ENCODE results near the gene CFAP299. TPM values are rescaled to one million over a fixed set of nuclear protein-coding genes. Genes with fewer than 3 reads are reported as not detected.

The CFAP299 gene
- total and polyA plus RNA-seq, 2 donors (not counting 3 experiments of a cell fraction or from before 2014, with no cell fraction given): not detected

DNA sequence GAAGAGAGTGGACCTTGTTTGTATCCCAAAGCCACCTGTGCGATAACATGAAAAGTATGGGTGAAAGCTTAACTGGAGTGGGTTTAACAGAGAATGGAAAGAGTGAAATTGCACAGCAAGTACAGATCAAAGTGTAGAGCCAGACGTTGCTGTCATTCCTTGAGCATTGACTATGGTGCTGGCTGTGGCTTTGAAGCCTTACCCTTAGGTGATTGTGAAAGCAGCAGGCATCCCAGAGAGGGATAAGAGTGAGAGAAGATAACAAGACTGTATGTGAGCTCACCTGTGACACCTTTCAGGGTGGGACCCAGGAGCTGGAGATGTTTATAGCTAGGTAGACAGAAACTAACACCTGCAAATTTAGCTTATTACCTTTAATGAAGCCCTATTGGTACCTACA lies 77.6 kb downstream of the CFAP299 start:
- no peaks in the 10 kb centered on the region for H3K4me1 ChIP-seq (ENCODE audit: control insufficient read depth, extremely low read depth, insufficient read depth, low read length)
- H3K4me2 ChIP-seq (ENCODE audit: insufficient read depth, low read length): no peak overlapping the region
- no peaks in the 10 kb centered on the region for H3K36me3 ChIP-seq (ENCODE audit: control insufficient read depth in 2 of 2, extremely low read depth in 1 of 2, insufficient read depth in 2 of 2, low read length in 2 of 2)
- no peaks in the 10 kb centered on the region for H3K9me1 ChIP-seq (replicated peaks; ENCODE audit: control insufficient read depth, extremely low read depth, insufficient read depth, low read length)
- H3K9ac ChIP-seq (replicated peaks; ENCODE audit: extremely low read depth, insufficient read depth, low read length): no peak overlapping the region
- H4K20me1 ChIP-seq (replicated peaks; ENCODE audit: control insufficient read depth, extremely low read depth, insufficient read depth, low read length): no peaks in the 10 kb centered on the region
- dilution Hi-C loops (cut with MboI; ENCODE audit: extremely low pct_ligation_motif_present, low sequenced_read_pairs): no loop called here
- intact Hi-C loops (cut with micrococcal nuclease): no loop called here
- TF ChIP-seq POLR2AphosphoS5 (IDR thresholded peaks at IDR 0.05; ENCODE audit: insufficient read depth, low read depth, low read length): no peak
- no peak for TF ChIP-seq EZH2 (IDR thresholded peaks at IDR 0.05; ENCODE audit: borderline replicate concordance, low read depth, low read length, severe bottlenecking)
- TF ChIP-seq POLR2A (IDR thresholded peaks at IDR 0.05; ENCODE audit: low read depth, low read length): no peak
- no peak for TF ChIP-seq FOS (IDR thresholded peaks at IDR 0.05; ENCODE audit: borderline replicate concordance, insufficient read depth, low read length)
- TF ChIP-seq MYC (IDR thresholded peaks at IDR 0.05; ENCODE audit: low read depth, low read length): no peak
- TF ChIP-seq MAX (IDR thresholded peaks at IDR 0.05; ENCODE audit: insufficient read depth, insufficient read length): no peak
- TF ChIP-seq CTCF (IDR thresholded peaks at IDR 0.05; ENCODE audit: extremely low read depth in 1 of 2, insufficient read depth in 1 of 2, low read depth in 1 of 2, low read length in 2 of 2): no peak
- no peak for TF ChIP-seq JUN (IDR thresholded peaks at IDR 0.05; ENCODE audit: borderline replicate concordance, insufficient read depth, insufficient read length, low read depth)
- TF ChIP-seq GATA2 (IDR thresholded peaks at IDR 0.05; ENCODE audit: insufficient read depth, insufficient read length, low read depth, low read length): no peak
- no peak overlapping the region for H3K27ac ChIP-seq (ENCODE audit: insufficient read depth, low read depth, low read length)
- H2AFZ ChIP-seq (ENCODE audit: low read depth, low read length): no peak overlapping the region
- no peak for FAIRE-seq
- DNase-seq (ENCODE audit: low read depth, low spot score): no peak
- H3K27me3 ChIP-seq (ENCODE audit: control insufficient read depth in 2 of 2, insufficient read depth in 2 of 2, low read length in 2 of 2): no peaks in the 10 kb centered on the region
- H3K79me2 ChIP-seq (ENCODE audit: control insufficient read depth, insufficient read depth, low read length): no peaks in the 10 kb centered on the region
- H3K9me3 ChIP-seq (replicated peaks; ENCODE audit: control insufficient read depth, insufficient read depth, low read length): no peaks in the 10 kb centered on the region
- no TSS peak for BruUV-seq (replicated peaks)
- no peak overlapping the region for H3K4me3 ChIP-seq (replicated peaks in 1 of 3; ENCODE audit: insufficient read depth in 1 of 3, low read depth in 1 of 3, low read length in 3 of 3)
- ChIA-PET POLR2A (no interaction called here), CTCF (no interaction called here)

All from endothelial cell of umbilical vein (primary cell).